Fibroblast of lung (primary cell): ENCODE results near the gene PRSS22.

Source experiments
- EZH2 ChIP-seq: IDR thresholded peaks from 2 replicates; pipeline ENCODE4 v1.5.1; 2012; ENCODE audit warnings: low read length, control low read depth, mild to moderate bottlenecking; ENCODE audit errors: missing control alignments
- TF ChIP-seq, protein P1 (sequence below), 2 donors: IDR thresholded peaks in 1 of 2; conservative IDR thresholded peaks in 1 of 2; 1 replicate in 1 of 2; 2 replicates in 1 of 2; pipeline ENCODE4 v1.5.1; 2011 to 2012; ENCODE audit warnings: low read length in 2 of 2, control low read depth in 1 of 2, inconsistent platforms in 1 of 2, low read depth in 1 of 2, mild to moderate bottlenecking in 1 of 2

DNA sequence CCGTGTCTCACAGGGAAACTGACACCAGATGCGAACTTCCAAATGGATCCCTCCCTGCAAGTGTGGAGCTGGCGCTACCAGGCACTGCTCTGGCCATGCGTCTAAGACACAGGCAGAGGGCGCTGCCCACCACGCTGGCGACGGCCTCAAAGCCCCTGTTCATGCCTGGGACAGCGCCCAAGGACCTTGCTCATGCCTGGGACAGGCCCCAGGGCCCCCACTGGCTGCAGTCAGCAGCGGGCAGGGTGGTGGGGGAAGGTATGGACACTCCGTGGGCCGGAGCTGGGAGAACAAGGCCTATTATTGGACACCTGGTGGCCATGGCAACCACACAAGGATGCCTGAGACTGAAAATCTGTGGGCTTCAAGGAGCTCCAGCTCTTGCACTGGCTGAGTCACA, 19.0 kb downstream of the PRSS22 start:
- TF ChIP-seq, protein P1, sequence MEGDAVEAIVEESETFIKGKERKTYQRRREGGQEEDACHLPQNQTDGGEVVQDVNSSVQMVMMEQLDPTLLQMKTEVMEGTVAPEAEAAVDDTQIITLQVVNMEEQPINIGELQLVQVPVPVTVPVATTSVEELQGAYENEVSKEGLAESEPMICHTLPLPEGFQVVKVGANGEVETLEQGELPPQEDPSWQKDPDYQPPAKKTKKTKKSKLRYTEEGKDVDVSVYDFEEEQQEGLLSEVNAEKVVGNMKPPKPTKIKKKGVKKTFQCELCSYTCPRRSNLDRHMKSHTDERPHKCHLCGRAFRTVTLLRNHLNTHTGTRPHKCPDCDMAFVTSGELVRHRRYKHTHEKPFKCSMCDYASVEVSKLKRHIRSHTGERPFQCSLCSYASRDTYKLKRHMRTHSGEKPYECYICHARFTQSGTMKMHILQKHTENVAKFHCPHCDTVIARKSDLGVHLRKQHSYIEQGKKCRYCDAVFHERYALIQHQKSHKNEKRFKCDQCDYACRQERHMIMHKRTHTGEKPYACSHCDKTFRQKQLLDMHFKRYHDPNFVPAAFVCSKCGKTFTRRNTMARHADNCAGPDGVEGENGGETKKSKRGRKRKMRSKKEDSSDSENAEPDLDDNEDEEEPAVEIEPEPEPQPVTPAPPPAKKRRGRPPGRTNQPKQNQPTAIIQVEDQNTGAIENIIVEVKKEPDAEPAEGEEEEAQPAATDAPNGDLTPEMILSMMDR (conservative IDR thresholded peaks at IDR 0.05 in 1 of 2, IDR thresholded peaks at IDR 0.05 in 1 of 2; ENCODE audit: low read depth in 1 of 2, low read length in 2 of 2), result peak; percentile 88 to 89
- no peak for TF ChIP-seq EZH2
